ENCODE measurements around the gene WDR46.

Gene WDR46

GRCh38 chr6:33252759-33253158 lies 36.3 kb downstream of the WDR46 start:
- no peak for DNase-seq

DNA sequence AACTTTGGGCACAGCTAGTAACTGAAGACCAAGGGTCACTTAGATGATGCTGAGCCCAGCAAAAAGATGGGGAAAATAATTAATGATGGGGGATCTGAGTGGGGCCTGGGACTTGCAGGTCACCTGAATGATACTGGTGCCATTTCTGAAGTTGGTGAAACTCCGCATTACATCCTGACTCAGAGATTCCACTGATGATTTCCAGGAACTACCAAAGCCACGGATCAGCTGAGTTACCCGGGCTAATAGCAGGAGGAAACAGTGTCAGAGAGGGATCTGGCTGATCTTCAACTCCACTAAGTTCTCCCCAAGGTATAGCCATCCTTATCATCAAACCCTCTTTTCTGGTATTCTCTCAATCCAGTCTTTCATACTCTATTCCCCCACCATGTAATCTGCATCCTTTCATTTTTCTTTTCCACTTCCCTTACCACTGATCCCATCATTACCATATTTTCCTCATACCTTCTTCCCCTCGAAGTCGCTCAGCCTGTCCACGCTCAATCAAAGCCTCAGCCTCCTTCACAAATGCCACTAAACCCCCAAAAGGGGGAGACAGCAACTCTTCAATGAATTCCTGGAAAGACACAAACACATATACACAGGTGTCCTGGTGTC lies 37.5 kb downstream of the WDR46 start:
- peak; percentile 27 for DNase-seq

GRCh38 chr6:33250731-33251130 lies 38.3 kb downstream of the WDR46 start:
- DNase-seq, result no peak

GRCh38 chr6:33249732-33250630 lies 39.1 kb downstream of the WDR46 start:
- DNase-seq, result peak; percentile 45

DNA sequence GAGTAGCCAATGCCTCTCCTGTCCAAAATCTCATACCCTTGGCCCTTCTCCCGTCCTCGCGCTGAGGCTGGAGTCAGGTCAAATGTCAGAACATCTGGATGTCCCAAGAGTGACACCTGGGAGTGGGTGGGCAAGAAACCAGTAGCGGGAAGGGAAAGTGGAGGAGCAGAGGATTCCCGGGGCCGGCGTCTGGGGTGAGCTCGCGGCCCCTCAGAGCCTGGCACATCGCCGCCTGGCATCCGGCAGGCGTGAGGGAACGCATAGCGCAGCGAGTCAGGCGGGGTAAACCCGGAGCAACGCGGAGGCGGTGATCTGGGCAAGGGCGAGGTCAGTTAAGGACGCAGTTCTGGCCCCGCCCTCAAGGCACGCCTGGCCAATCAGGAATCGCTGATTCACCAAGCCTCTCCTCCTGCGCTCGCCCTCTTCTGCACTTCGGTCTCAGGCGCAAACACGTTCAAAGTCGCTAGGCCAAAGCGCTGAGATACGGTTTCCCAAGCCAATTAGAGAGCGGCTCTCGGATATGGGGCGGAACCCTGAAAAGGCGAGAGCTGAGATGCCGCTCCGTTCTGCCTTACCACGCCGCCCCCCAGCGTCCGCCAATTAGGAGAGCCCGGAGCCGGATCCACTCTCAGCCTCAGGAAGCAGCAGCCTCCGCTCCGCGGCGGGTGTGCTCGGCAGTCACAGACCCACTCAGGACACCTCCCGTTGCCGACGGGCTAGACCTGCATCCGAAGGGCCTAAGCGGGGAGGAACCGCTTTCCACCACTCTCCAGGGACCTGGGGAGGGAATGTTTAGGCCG lies 39.9 kb downstream of the WDR46 start:
- peak; percentile 99 for DNase-seq

DNA sequence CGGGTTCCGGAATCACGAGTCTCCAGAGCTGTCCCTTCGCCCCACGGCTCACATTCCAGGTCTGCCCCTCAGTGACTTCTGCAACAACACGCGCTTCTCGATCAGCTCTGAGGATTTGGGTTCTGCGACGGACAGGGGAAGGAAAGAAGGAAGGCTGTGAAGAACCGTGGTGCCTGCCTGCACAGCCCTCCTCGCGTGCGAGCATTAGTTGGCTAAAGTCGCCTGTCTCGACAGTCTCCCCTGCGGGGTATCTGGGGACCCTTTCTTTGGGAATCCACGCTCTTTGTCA lies 40.5 kb downstream of the WDR46 start:
- DNase-seq, result no peak

DNA sequence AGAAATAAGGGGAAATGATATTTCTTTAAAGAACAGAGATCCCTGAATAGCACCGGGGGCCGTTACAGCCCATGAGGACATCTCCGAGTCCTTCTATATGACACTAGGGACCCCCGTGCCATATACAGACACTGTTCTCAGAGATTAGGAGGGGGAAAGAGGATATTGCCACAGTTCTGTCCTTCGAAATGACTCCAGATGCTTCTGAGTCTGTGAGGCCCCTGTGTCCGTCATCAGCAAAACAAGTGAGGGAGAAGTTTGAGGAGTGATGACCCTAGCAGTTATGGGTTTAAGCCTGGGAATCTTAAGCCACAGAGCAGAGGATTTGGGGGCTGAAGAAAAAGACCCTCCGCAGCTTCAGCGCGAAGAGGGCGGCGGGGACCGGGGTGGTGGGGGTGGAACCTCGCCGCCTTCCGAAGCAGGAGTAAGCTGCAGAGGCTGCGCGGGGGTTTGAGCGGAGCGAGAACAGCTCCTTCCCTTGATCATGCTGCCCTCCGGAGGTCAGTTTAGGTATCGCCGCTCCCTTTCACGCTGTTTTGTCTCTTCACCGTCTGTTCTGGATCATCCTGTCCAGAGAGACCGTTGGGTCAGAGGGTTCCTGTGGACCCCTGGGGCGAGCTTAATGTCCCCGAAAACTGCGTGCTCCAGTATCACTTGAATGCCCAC lies 40.9 kb downstream of the WDR46 start:
- DNase-seq, result peak; percentile 92

DNA sequence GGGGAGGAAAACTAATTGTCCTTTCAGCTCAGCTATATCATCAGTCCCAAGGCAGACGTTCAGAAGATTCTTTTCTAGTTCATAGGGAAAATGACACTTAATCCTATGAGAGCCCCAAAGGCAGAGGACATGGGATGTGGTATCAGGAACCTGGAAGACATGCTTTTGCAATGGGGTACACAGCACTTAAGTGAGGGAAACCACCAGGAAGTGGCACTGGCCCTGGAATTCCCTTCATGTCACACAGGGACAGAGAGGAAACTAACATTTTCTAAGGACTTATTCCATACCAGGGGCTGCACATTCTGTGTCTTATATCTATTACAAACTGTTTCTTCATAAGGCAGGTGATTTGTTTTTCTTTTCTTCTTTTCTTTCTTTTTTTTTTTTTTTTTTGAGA lies 45.6 kb downstream of the WDR46 start:
- no peak for DNase-seq

DNA sequence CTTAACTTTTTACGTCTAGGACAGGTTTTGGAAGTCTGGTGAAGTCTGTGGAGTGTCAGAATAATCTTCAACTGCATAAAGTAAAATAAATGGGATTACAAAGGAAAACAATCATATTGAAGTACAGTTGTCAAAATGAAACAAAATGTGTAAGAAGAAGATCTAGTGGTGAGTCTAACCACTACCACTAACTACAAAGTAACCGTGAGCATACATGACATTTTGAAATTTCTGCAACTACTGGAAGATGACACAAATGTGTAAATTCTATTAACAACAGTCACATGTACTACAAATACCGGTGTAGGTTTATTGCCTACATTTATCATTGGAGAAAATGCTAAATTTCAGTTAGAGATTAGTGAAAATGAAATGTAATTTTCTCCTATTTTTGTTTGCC lies 47.1 kb downstream of the WDR46 start:
- DNase-seq, result peak; percentile 72

- DNase-seq, result no peak
Measured at GRCh38 chr6:33237741-33238140, 51.3 kb downstream of the WDR46 start.

- DNase-seq, result no peak
Measured at GRCh38 chr6:33236852-33237251, 52.2 kb downstream of the WDR46 start.

DNA sequence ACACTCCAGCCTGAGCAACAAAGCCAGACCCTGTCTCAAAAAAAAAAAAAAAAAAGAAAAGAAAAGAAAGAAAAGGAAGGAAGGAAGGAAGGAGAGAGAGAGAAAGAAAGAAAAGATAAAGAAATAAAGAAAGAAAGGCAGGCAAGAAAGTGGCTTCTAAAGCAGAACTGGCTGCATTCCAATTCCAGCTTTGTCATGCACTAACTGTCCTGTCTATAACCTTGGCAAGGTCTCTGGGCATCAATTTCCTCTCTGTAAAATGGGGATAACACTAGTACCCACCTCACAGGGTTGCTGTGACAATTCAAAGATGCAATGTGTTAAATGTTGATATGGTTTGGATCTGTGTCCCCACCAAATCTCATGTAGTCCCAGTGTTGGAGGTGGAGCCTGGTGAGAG lies 52.7 kb downstream of the WDR46 start:
- DNase-seq, result no peak

DNA sequence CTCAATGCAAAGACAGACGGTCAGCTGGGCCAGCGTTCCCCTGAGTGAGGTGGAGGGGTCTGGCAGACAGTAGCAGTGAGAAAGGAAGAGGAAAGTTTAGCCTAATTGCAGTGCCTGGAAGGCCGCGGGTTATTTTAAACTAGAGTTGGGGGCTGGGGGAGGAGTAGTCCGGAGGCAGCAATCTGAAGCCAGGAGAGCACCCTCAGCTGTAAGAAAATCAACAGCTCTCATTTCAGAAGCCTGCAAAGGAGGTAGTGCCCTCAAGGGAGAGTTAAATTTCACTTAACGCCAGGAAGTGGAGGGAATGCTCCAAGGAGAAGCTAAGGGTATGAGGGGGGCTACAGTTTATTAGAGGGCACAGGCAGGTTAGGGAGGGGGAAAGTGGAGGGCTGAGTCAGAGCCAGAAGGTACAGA lies 53.8 kb downstream of the WDR46 start:
- DNase-seq, result no peak

Data from activated CD4-positive, alpha-beta T cell treated with anti-CD3 and anti-CD28 coated beads, Interleukin-10, Interleukin-2, amounts not matched to agents 100 ng/mL and 50 ng/mL, durations not matched to agents 16 hours and 8 hours (primary cell).